Activated CD4-positive, alpha-beta T cell treated with anti-CD3 and anti-CD28 coated beads, Interleukin-10, Interleukin-2, amounts not matched to agents 100 ng/mL and 50 ng/mL, durations not matched to agents 16 hours and 8 hours (primary cell): ENCODE measurements around the gene PEDS1.
"Not testable (repeated sequence)": the region's sequence is repeated elsewhere in the genome, so short reads cannot be mapped to it uniquely, and the experiment has no call there.

Experiments
- DNase-seq: peaks from one replicate; pipeline ENCODE4 v3.0.0-alpha.2; 2020

The PEDS1 gene

DNA sequence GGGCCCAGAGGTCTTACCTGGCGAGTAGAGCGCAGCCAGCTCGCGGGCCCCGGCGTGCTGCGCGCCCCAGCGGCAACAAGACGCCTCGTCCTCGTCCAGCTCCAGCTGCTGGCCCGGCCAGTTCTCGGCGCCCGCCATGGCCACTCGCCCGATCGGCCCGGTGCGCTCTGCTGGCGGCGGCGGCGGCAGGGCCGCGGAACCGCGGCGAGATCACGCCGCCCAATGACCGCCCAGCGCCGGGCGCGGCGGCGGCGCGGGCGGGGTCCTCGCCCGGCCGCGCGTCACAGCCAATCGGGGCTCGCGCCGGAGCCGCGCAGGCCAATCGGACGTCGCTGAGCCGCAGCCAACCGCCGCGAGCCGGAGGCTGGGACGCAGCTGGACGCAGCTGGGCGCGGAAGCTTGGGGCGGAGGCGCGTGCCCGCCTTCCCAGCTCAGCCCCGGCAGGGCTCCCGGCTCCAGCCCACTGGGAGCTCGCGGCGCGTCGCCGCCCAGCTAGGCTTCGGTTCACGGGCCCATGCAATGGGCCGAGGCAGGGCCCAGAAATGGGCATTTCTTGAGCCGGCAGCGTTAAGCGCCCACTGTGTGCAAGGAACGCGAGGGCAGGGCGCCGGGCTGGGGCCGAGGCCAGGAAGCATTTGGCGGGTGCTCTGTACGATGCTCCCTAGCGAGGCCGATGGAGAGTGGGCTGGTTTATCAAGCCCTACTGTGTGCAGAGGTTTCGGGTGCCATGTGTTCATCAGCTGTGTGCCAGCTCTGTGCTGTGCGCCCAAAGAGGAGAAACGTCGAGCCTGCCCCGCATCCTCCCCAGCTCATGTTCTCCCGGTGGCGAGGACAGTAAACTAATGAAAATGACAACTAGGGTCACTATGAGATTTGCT, at the start of gene PEDS1:
Gene PEDS1 (minus strand): TSS at position 224 of the 878 bp plus-strand sequence. CDS start 86 bp downstream, at position 138.
- peak; percentile 93 for DNase-seq

DNA sequence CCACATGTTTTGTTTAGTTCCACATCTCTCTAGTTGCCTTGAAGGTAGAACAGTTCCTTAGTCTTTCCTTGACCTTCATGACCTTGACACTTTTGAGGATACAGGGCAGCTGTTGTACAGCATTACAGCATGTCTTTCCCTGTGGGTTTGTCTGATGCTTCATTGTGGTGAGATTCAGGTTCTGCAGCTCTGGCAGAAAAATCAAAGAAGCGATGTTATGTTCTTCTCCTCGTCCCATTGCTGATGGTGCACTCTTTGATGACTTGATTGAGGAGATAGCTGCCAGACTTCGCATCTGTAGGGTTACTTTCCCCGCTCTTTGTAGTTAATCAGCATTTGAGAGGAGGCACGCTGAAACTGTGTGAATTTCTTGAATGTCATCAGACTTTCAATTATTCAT, 49.2 kb upstream of the PEDS1 start:
- DNase-seq = no peak

DNA sequence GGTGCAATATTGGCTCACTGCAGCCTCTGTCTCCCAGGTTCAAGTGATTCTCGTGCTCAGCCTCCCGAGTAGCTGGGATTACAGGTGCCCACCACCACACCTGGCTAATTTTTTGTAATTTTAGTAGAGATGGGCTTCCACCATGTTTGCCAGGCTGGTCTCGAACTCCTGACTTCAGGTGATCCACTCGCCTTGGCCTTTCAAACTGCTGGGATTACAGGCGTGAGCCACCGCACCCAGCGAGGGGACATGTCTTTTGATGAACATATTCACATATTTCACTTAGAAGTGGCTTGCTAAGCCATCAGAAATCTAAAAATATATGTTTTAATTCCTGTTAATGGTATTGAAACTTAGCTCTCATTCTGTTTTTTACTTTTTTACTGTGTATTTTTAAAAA, 48.2 kb upstream of the PEDS1 start:
- not testable (repeated sequence) for DNase-seq

DNA sequence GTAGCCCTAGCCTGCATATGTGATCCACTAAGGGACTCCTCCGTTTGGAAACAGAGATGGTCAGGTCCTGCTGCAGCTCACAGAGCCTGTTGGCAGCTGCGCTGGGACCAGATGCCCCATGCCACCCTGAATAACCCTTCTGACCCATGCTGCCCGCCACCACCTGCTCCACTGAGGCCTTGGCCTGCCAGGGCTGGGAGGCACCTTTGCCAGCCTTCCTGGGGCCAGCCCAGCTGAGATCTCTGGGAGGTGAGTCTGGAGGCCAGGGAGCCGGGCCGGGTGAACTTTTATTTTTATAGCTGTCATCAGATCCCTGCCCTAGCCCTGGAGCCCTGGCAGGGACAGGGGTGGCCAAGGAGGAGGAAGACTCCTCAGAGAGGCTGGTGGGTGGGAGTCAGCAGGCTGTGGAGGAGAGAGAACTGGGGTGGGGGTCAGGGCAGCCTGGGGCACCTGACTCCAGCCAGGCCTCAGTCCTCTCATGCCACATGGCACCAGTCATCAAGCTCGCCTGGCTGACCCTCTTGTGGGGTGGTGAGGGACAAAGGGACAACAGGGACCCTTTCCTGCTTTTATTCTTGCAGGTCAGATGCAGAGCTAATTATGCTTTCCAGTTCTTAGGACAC, 47.1 kb upstream of the PEDS1 start:
- DNase-seq = no peak

DNA sequence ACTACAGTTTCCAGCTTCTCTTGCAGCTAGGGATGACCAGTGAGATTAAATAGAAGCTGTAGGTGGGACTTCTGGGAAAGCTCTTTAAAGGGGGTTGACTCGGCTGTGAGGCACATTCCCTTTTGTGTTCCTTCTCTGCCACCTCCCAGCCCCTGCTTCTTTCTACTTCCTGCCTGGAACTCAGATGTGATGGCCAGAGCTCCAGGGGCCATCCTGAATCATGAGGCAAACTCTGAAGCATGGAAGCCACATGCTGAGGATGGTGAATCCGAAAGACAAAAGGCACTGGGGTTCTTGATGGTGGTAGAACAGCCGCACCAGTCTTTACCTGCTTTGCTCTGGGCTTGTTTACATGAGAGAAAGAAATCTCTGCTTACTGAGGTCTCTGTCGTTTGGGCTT, 46.2 kb upstream of the PEDS1 start:
- no peak for DNase-seq

DNA sequence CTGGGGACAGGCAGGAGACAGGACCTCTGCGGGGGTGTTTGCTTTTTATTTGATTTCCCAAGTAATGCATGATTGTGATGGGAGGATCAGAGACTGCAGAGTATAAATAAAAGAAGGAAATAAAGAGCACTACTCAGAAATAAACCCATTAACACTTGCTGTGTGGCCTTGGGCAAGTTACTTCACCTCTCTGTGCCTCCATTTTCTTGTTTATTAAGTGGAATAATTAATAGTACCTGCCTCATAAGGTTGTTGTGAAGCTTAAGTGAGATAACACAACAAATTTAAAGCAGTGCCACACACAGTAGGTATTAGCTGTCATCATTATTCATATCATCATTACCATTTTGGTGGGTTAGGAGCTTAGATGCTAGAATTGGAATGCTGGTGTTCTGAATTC, 45.2 kb upstream of the PEDS1 start:
- no peak for DNase-seq

DNA sequence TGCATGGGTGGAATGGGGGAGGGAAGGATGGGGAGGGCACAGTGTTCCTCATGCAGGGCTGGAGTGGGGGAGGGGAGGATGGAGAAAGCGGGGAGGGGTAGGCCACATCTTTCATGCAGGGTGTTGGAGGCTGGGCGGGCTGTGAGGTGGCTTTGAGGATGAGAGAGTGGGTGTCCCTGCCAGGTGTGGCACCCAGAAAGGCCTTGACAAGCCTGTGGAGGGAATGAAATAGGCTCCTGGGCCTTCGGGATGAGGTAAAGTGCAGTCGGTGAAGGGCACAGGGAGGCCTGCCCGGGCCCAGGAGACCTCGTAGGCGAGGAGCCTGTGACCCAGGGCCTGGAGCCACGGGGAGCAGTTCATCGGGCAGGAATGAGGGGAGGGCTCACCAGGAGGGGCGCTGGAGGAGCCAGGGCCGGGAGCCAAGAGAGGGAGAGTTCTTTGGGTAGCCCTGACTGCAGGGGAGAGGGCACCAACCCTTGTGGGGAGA, 44.7 kb upstream of the PEDS1 start:
- DNase-seq = no peak

DNA sequence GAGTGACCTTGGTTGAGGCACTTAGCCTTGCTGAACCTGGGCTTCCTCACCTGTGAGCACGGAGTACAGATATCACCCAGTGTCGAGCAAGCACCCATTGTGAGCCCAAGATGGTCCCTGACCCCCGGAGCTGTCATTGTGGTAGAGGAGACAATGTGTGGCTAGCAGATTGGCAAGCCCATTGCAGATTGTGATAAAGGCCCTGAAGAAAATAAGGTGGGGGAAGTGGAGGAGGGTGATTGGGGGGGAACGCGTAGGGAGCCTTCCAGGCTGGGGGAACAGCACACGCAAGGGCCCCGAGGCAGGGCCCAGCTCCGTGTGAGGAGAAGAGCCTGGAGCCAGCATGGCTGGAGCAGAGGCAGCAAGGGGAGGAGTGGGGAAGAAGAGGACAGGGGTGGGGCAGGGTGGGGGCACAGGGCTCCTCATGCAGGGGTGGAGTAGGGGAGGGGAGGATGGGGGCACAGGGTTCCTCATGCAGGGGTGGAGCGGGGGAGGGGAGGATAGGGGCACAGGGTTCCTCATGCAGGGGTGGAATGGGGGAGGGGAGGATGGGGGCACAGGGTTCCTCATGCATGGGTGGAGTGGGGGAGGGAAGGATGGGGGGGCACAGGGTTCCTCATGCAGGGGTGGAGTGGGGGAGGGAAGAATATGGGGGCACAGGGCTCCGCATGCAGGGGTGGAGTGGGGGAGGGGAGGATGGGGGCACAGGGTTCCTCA, 44.1 kb upstream of the PEDS1 start:
- DNase-seq = no peak

DNA sequence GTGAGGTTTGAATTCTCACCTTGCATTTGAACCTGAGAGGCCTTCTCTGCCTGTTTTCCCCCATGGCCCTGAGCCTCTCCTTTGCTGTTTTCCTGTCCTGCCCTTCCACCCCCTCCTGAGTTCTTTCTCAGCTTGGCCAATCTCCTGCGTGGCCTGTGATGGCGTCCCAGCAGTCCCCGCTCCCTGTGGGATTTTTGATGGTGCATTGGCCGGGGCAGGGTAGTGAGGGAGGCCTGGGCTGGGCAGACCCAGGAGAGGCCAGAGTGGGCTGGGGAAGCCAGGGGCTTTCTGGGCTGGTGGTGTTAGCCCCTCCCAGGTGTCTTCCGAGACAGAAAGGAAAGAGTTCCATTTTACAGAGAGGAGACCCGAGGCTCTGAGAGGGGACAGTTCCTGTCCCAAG, 43.4 kb upstream of the PEDS1 start:
- DNase-seq = no peak

DNA sequence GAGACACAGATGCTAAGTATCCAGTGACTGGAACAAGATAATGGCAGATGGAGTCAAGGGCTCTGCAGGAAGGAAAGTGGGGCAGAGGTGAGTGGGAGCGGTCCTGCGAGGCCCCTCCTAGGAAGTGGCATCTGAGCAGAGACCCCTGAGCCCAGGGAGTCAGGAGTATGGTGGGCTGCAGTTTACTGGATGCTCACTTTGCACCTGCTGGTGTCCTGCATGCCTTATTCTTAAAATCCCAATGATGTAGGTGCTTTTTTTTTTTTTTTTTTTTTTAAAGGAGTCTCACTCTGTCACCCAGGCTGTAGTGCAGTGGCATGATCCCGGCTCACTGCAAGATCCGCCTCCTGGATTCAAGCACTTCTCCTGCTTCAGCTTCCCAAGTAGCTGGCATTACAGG, 42.7 kb upstream of the PEDS1 start:
- DNase-seq = no peak

DNA sequence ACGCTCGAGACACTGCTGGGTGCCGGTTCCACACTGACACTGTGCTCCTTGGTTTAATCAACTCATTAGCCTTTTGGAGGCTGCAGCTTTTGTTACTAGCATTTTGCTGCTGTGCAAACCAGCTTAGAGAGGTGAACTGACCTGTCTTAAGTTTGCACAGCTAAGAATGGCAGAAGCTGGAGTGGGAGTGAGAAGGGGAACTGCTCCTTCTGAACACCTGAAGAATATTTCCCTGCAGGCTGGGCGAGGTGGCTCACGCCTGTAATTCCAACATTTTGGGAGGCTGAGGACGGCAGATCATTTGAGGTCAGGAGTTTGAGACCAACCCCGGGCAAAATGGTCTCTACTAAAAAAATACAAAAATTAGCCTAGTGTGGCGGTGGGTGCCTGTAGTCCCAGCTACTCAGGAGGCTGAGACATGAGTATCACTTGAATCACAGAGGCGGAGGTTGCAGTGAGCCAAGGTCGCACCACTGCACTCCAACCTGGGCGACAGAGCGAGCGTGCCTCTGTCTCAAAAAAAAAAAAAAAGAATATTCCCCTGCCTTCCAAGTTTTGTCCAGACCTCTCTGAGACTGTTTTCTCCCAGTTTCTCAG, 42.1 kb upstream of the PEDS1 start:
- no peak for DNase-seq

DNA sequence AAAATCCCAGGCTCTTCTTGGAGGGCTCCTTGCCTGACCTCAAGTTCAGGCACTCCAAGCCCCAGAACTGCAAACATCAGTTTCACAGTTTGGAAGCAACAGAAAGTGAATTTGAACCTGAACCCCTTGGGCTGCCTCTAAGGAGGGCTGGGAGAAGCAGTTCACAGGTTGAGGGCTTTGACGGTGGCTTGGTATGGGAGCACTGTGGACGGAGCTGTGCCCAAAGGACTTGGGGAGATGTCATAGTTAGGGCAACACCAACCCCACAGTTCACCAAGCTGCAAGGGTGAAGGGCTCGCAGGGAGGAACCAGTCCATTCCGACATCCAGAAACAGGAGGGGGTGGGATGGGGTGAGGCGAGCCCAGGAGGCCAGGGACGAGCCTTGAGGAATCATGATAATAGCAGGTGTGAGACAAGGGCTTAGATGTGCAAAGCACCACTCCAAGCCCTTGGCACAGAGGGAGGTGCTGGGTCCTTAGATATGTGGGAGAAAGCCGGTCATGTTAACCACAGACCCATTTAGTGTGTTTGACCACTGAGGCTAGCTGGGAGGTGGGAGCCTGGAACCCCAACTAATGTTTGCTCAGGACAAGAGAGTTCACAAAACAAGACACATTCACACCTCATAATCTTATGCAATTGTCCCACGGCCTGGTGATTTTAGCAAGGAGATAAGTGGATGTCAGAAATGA, 41.5 kb upstream of the PEDS1 start:
- DNase-seq = no peak

DNA sequence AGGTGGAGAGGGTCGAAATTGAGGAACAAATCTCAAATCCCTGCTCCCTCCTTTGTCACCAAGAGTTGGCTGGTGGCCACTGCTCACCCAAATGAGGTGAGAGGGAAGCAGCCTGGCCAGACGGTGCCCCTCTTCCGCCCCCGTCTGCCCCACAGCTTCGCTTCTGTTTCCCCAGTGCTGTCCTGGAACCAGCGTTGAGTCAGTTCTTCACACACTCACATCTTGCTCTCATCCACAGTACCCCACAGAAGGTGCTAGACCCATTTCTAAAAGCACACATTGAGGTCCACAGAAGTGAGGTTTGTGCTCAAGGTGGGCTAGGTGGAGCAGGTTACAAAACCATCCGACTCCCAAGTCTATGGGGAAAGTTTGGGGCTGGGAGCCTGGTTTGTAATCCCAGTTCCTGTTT, 40.9 kb upstream of the PEDS1 start:
- no peak for DNase-seq

DNA sequence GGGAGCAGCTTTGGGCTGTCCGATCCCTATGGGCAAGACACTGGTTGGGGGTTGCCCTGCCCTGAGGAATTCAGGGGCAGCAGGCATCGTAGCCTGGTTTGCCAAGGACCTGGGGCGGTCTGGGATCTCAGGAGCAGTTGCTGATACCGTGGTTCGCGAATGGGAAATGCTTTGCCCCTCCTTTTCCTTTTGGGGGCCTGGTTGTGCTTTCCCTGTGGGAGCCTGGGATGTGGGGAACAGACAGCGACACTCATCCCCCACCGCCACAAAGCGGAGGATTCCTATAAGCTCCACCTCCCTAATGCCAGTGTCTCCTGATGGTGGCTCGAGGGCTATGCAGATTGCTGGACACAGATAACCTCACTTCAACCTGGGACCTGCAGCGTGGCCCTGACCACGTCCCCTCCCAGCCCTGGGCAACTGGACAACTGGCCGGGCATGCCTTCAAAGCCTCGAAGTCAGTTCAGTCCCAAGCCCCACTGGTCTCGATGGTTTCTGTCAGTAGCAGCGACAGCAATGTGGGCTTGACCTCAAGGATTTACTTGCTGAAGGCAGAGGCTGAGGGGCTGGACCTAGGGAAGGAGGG, 40.4 kb upstream of the PEDS1 start:
- DNase-seq = no peak

DNA sequence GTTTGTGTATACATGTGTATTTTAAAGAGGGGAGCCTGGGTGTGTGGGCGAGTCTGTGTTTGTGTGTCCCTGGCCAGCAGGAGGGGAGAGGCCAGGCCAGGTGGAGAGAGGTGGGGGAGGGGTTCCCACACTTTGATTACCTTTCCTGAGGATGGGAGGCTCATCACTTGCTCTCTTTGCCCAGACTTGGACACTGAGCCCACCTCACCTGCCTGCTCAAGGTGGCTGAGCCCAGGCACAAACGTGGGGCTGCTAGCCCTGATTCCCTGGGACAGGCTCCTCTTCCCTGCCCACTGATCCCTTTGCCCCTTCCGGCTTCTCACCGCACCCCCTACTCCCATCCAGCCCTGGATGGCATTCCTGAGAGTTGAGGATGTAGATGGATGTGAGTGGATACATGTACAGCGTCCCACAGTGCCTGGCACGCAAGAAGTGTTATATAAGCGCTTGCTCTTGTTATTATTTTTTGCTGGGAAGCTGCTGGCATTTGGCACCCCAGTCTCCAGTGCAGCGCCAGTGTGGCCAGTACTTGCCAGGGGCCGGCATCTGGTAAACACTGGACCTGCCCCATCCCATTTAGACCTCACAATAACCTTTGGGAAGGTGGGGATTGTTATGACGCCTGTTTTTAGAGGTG, 39.8 kb upstream of the PEDS1 start:
- no peak for DNase-seq

DNA sequence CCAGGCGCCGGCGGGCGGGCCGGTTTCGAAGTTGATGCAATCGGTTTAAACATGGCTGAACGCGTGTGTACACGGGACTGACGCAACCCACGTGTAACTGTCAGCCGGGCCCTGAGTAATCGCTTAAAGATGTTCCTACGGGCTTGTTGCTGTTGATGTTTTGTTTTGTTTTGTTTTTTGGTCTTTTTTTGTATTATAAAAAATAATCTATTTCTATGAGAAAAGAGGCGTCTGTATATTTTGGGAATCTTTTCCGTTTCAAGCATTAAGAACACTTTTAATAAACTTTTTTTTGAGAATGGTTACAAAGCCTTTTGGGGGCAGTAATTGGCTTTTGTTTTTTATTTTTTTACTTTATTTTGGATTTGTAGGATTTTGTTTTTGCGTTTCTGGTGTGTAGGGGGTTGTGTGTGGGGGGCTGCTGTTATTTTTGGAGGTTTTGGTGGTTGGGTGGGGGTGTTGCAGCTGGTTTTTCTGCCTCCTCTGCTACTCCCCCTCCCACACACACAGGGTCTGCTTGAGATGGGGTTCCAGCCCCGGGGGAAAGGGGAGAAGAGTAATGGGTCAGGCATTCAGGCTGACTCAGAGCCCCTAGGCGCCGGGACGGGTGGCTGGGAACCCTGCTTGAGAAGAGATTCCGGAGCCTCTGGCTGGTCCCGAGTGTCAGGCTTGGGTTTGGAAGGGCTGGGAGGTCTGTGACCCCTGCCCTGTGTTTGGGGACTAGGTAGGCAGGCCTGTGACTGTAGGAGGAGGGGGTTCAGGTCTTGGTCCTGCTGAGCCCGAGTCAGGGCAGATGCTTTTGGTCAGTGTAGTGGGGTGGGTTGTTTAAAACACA, 39.1 kb upstream of the PEDS1 start:
- DNase-seq = peak; percentile 91

DNA sequence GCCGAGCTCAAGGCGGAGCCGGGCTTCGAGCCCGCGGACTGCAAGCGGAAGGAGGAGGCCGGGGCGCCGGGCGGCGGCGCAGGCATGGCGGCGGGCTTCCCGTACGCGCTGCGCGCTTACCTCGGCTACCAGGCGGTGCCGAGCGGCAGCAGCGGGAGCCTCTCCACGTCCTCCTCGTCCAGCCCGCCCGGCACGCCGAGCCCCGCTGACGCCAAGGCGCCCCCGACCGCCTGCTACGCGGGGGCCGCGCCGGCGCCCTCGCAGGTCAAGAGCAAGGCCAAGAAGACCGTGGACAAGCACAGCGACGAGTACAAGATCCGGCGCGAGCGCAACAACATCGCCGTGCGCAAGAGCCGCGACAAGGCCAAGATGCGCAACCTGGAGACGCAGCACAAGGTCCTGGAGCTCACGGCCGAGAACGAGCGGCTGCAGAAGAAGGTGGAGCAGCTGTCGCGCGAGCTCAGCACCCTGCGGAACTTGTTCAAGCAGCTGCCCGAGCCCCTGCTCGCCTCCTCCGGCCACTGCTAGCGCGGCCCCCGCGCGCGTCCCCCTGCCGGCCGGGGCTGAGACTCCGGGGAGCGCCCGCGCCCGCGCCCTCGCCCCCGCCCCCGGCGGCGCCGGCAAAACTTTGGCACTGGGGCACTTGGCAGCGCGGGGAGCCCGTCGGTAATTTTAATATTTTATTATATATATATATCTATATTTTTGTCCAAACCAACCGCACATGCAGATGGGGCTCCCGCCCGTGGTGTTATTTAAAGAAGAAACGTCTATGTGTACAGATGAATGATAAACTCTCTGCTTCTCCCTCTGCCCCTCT, 38.2 kb upstream of the PEDS1 start:
- peak; percentile 62 for DNase-seq

DNA sequence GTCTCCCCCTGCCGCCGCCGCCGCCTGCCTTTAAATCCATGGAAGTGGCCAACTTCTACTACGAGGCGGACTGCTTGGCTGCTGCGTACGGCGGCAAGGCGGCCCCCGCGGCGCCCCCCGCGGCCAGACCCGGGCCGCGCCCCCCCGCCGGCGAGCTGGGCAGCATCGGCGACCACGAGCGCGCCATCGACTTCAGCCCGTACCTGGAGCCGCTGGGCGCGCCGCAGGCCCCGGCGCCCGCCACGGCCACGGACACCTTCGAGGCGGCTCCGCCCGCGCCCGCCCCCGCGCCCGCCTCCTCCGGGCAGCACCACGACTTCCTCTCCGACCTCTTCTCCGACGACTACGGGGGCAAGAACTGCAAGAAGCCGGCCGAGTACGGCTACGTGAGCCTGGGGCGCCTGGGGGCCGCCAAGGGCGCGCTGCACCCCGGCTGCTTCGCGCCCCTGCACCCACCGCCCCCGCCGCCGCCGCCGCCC, 37.6 kb upstream of the PEDS1 start:
- DNase-seq = peak; percentile 81

DNA sequence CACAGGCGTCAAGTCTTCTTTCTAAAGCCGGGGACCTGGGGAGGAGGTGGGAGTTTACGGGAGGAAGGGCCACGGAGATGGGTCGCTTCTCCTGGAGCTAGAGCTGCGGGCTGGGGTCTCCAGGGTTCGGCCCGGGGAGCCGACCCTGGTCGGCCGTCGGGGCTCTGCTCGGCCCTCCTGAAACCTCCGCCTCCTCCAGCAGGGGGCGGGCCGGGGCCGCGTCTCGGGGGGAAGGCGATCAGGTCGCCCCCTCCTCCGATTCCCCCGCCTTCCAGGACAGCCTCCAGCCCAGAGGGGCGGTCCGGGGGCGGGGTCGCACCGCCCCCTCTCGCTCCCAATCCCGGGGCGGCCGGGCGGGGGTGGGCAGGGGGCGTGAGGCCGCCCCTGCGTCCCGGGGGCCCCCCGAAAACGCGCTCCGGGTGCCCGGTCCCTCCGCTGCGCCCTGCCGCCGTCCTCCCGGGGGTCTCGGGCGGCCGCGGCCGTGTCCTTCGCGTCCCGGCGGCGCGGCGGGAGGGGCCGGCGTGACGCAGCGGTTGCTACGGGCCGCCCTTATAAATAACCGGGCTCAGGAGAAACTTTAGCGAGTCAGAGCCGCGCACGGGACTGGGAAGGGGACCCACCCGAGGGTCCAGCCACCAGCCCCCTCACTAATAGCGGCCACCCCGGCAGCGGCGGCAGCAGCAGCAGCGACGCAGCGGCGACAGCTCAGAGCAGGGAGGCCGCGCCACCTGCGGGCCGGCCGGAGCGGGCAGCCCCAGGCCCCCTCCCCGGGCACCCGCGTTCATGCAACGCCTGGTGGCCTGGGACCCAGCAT, 36.9 kb upstream of the PEDS1 start, which contains the start of gene CEBPB:
Gene CEBPB (plus strand): TSS at position 580 of the 814 bp plus-strand sequence. CDS start 204 bp downstream, at position 784.
- DNase-seq = peak; percentile 91
